Breast epithelium (tissue), 3 donors: ENCODE results near the gene KIF4A.

Experiments used
- POLR2A ChIP-seq: fragments of 450-650 bp; IDR thresholded peaks from one replicate; pipeline ENCODE4 v1.6.1; 2016; ENCODE audit warnings: antibody characterized with exemption, mild to moderate bottlenecking, moderate library complexity
- TF ChIP-seq, protein P1 (sequence below), 3 donors: fragments of 450-650 bp; IDR thresholded peaks; one replicate each; pipeline ENCODE4 v1.5.1; 2016 to 2017; ENCODE audit warnings: antibody characterized with exemption in 3 of 3, mild to moderate bottlenecking in 3 of 3, moderate library complexity in 3 of 3

DNA sequence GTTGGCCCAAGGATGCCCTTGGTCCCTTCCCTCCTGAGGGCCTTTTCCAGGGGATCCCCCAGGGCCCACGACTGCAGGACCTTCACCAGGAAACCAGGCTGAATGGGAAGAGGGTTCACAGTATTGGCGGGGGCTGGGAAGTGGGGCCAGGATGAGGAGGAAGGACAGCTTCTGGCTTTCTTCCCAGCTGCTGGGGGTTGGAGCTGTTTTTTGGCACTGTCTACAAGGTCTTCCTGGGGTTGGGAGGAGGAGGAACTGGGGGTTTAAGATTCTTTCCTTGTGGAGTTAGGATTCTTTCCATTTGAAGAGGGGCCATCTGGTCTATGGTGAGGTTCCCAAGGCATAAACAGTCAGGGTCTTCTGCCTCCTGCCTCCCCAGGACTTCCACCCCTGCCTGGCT lies 64.8 kb downstream of the KIF4A start:
- TF ChIP-seq, protein P1, sequence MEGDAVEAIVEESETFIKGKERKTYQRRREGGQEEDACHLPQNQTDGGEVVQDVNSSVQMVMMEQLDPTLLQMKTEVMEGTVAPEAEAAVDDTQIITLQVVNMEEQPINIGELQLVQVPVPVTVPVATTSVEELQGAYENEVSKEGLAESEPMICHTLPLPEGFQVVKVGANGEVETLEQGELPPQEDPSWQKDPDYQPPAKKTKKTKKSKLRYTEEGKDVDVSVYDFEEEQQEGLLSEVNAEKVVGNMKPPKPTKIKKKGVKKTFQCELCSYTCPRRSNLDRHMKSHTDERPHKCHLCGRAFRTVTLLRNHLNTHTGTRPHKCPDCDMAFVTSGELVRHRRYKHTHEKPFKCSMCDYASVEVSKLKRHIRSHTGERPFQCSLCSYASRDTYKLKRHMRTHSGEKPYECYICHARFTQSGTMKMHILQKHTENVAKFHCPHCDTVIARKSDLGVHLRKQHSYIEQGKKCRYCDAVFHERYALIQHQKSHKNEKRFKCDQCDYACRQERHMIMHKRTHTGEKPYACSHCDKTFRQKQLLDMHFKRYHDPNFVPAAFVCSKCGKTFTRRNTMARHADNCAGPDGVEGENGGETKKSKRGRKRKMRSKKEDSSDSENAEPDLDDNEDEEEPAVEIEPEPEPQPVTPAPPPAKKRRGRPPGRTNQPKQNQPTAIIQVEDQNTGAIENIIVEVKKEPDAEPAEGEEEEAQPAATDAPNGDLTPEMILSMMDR (IDR thresholded peaks at IDR 0.05) = no peak
- TF ChIP-seq POLR2A = no peak
